OCI-LY7 (cell line): Measurements from ENCODE around the gene C1QA. TPM values are rescaled to one million over a fixed set of nuclear protein-coding genes. Genes with fewer than 3 reads are reported as not detected.

Source experiments
- BruUV-seq: library from RNA; stranded (reverse); fragments of 400-500 nt; replicated peaks from 2 replicates; lab custom pipeline; 2021; lab: Mats Ljungman, UMichigan
- CTCF ChIA-PET: fragments of 300-600 bp; sonication (Branson Sonifier 250); formaldehyde crosslinking; loops from one replicate; lab custom pipeline; 2022; ENCODE audit warnings: antibody characterized with exemption; ENCODE audit not compliant: unreplicated experiment; lab: Charles Lee
- POLR2A ChIA-PET: fragments of 300-600 bp; sonication (Branson Sonifier 250); formaldehyde crosslinking; loops from one replicate; lab custom pipeline; 2022; ENCODE audit warnings: antibody characterized with exemption; lab: Charles Lee
- DNase-seq: peaks from one replicate; pipeline ENCODE4 v3.0.0-alpha.2; 2015; ENCODE audit warnings: low spot score
- H2AFZ ChIP-seq: fragments of 200-600 bp; sonication (generic), shearing (Covaris generic); 2 replicates; pipeline ENCODE4 v1.6.1; 2014; ENCODE audit warnings: mild to moderate bottlenecking, antibody characterized with exemption, low read length, moderate library complexity
- H3K27ac ChIP-seq: fragments of 200-600 bp; sonication (generic); 2 replicates; pipeline ENCODE4 v1.5.1; 2014; ENCODE audit warnings: mixed run types, low read depth, mild to moderate bottlenecking, moderate library complexity, low read length, inconsistent platforms; ENCODE audit not compliant: poor library complexity, severe bottlenecking
- H3K36me3 ChIP-seq: fragments of 200-600 bp; sonication (generic); 2 replicates; pipeline ENCODE4 v1.6.1; 2014; ENCODE audit warnings: mild to moderate bottlenecking, antibody characterized with exemption, low read length, moderate library complexity, mixed read lengths; ENCODE audit not compliant: insufficient read depth
- H3K4me1 ChIP-seq: fragments of 200-600 bp; sonication (generic); 2 replicates; pipeline ENCODE4 v1.5.1; 2014; ENCODE audit warnings: mild to moderate bottlenecking, low read length; ENCODE audit not compliant: insufficient read depth, poor library complexity, severe bottlenecking
- H3K4me2 ChIP-seq: fragments of 200-600 bp; sonication (generic); 2 replicates; pipeline ENCODE4 v1.6.1; 2014; ENCODE audit warnings: mild to moderate bottlenecking, low read length
- H3K4me3 ChIP-seq: fragments of 200-600 bp; sonication (generic); 2 replicates; pipeline ENCODE4 v1.5.1; 2014; ENCODE audit warnings: mild to moderate bottlenecking, low read depth, low read length; ENCODE audit not compliant: poor library complexity, severe bottlenecking
- H3K79me2 ChIP-seq: fragments of 200-600 bp; sonication (generic); 2 replicates; pipeline ENCODE4 v1.6.1; 2016; ENCODE audit warnings: low read depth, mild to moderate bottlenecking, low read length, moderate library complexity, mixed read lengths; ENCODE audit not compliant: insufficient read depth
- H3K9me2 ChIP-seq: fragments of 200-600 bp; sonication (generic); 2 replicates; pipeline ENCODE4 v1.6.1; 2016; ENCODE audit warnings: mild to moderate bottlenecking, low read length, mixed read lengths; ENCODE audit not compliant: insufficient read depth
- H3K9me3 ChIP-seq: fragments of 200-600 bp; sonication (generic); 2 replicates; pipeline ENCODE4 v1.6.1; 2014; ENCODE audit warnings: mild to moderate bottlenecking, mixed run types, low read length, mixed read lengths
- H4K20me1 ChIP-seq: fragments of 200-600 bp; sonication (generic); 2 replicates; pipeline ENCODE4 v1.6.1; 2014; ENCODE audit warnings: mild to moderate bottlenecking, antibody characterized with exemption, low read length, moderate library complexity, mixed read lengths; ENCODE audit not compliant: insufficient read depth
- CTCF ChIP-seq: fragments of 200-600 bp; sonication (generic); conservative IDR thresholded peaks from 2 replicates; pipeline ENCODE4 v1.5.1; 2014; ENCODE audit warnings: mild to moderate bottlenecking, antibody characterized with exemption, low read length, moderate library complexity, mixed read lengths
- EZH2phosphoT487 ChIP-seq: fragments of 200-600 bp; sonication (generic); IDR thresholded peaks from 2 replicates; pipeline ENCODE4 v1.6.1; 2018; ENCODE audit warnings: low read depth, borderline replicate concordance, mild to moderate bottlenecking, mixed run types, antibody characterized with exemption, low read length, moderate library complexity, mixed read lengths
- intact Hi-C: fragments of 100-400 bp; cut with micrococcal nuclease; formaldehyde crosslinking; loops from one replicate; pipeline ENCODE4 v1.10.0; 2022; ENCODE audit not compliant: unreplicated experiment
- total RNA-seq, 2 experiments: library from RNA; depleted of rRNA in 1 of 2; stranded (reverse); fragments of >200 nt in 1 of 2; shearing (Covaris generic) in 1 of 2; gene quantifications; 2 replicates each; pipeline ENCODE4 v1.2.3, GENCODE V29; 2014 to 2022

The C1QA gene
- total RNA-seq, 2 experiments from 2014 or later = not detected

- H3K9me2 ChIP-seq = no peaks in the 10 kb centered on the region
- ChIA-PET CTCF (no interaction called here), POLR2A (no interaction called here)
- no peak overlapping the region for H2AFZ ChIP-seq
- H3K36me3 ChIP-seq = no peaks in the 10 kb centered on the region
- H3K79me2 ChIP-seq = no peaks in the 10 kb centered on the region
- no peaks in the 10 kb centered on the region for H3K4me1 ChIP-seq
- intact Hi-C loops = no loop called here
- DNase-seq = no peak
- no peak overlapping the region for H3K27ac ChIP-seq
- no peak overlapping the region for H3K4me2 ChIP-seq
- no peak overlapping the region for H3K4me3 ChIP-seq
- no TSS peak for BruUV-seq
- TF ChIP-seq EZH2phosphoT487 (no peak), CTCF (no peak)
- no peaks in the 10 kb centered on the region for H4K20me1 ChIP-seq
- H3K9me3 ChIP-seq = no peaks in the 10 kb centered on the region
Observed at GRCh38 chr1:22600817-22601605, 35.4 kb upstream of the C1QA start.

- BruUV-seq = no TSS peak
- TF ChIP-seq EZH2phosphoT487 = no peak
- TF ChIP-seq CTCF = no peak
- Histone ChIP-seq H3K4me3 (no peak overlapping the region), H3K9me3 (no peaks in the 10 kb centered on the region), H3K27ac (no peak overlapping the region), H3K36me3 (no peaks in the 10 kb centered on the region), H4K20me1 (no peaks in the 10 kb centered on the region), H3K4me2 (no peak overlapping the region), H2AFZ (no peak overlapping the region), H3K9me2 (no peaks in the 10 kb centered on the region), H3K79me2 (no peaks in the 10 kb centered on the region), H3K4me1 (no peaks in the 10 kb centered on the region)
- ChIA-PET POLR2A (no interaction called here), CTCF (no interaction called here)
- intact Hi-C loops = no loop called here
- no peak for DNase-seq
Observed at GRCh38 chr1:22601610-22602009, 34.8 kb upstream of the C1QA start.

GRCh38 chr1:22602060-22602740, 34.2 kb upstream of the C1QA start:
- Histone ChIP-seq H3K36me3 (no peaks in the 10 kb centered on the region), H3K27ac (no peak overlapping the region), H2AFZ (no peak overlapping the region)

More at GRCh38 chr1:22602060-22602740, 34.2 kb upstream of the C1QA start:
- H3K9me2 ChIP-seq = no peaks in the 10 kb centered on the region
- DNase-seq = no peak
- no peaks in the 10 kb centered on the region for H4K20me1 ChIP-seq
- POLR2A ChIA-PET = no interaction called here
- H3K4me1 ChIP-seq = no peaks in the 10 kb centered on the region
- TF ChIP-seq EZH2phosphoT487 = no peak
- TF ChIP-seq CTCF = no peak
- no peaks in the 10 kb centered on the region for H3K9me3 ChIP-seq
- intact Hi-C loops = no loop called here
- CTCF ChIA-PET = no interaction called here
- no TSS peak for BruUV-seq
- no peak overlapping the region for H3K4me2 ChIP-seq
- H3K4me3 ChIP-seq = no peak overlapping the region
- no peaks in the 10 kb centered on the region for H3K79me2 ChIP-seq
